ENCODE results near the gene RAPSN.

The RAPSN gene

DNA sequence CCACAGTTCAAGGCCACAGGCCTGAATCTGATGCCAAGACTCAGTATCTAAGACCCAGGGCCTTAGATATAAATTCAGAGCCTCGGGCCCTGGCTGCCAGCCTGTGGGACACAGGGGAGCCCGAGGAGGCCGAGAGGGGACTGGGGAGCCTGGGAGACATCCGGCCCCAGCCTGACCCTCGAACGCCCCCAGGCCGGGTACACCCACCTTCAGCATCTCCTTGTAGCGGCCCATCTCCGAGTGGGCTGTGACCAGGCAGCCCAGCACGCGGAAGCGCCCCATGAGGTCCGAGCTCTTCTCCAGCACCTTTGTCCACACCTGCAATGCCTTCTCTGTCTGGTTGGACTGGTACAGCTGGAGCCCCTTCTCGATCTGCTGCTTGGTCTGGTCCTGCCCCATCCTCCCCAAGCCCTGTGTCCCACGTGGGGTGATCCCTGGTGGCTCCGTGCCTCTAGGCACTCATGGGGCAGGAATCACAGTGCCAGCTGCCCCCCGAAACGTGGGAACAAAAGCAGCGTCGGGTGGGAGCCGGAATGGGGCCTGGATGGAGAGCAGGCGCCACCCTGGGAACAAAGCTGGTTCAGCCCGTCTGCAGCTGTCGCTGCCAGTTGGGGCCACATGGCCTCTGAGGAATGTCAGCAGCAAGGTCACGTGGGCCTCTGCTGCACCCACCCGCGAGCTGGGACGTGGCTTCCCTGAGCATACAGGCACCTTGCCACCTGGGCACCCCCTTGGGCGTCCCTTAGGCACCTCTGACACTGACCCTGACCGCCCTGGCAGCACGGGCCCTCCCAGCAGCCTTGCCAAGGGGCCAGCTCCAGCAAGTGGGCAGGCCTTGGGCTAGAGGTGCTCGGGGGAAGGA is at the start of gene RAPSN:
RAPSN (minus strand) TSS at position 571 of the 862 bp plus-strand sequence; CDS start at position 399, 172 bp downstream.
- no peak for DNase-seq

DNA sequence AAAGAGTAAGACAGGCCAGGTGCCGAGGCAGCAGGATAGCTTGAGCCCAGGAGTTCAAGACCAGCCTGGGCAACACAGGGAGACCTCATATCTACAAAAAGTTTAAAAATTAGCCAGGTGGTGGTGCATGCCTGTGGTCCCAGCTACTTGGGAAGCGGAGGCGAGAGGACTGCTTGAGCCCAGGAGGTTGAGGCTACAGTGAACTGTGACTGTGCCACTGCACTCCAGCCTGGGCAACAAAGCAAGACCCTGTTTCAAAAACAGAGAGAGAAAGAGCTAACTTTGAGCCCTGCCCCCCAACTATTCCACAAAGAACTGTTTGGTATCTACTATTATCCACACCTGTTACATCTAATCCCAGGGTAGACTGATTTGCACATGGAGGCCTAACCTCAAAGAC is 49.2 kb upstream of the RAPSN start:
- DNase-seq: no peak

DNA sequence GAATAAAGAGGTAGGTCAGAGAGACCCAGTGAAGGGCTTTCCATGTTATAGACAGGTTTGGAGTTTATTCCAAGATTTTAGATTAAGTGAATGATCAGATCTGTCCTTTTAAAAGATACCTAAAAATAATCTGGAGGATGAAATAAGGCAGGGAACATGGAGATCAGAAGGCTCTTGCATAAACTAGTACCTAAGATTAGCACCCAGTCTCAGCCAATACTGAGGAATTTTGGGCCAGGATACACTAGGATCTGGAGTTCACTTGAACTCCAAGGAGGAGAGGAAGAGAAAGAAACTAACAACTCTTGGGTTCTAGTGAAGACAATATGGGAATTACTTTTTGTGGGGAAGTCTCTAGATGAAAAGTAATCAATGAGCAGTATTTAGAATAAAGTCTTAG is 47.9 kb upstream of the RAPSN start:
- no peak for DNase-seq

DNA sequence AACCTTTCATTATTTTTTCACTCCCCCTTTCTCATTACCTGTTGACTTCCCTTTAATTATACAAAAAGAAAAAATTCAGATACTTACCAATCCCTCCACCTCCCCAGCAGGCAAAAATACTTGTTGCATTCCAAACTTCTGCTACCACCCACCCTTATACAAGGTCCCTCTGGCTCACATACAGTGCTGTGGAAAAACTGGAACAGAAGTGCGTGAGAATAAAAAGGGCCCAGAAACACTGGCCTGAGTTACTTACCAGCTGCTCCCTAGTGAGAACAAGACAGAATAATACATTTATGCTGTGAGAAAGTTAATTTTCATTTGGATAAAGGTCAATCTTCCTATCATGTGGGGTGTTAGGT is 46.9 kb upstream of the RAPSN start:
- no peak for DNase-seq

GRCh38 chr11:47495011-47495855 is 46.3 kb upstream of the RAPSN start:
- no peak for DNase-seq

DNA sequence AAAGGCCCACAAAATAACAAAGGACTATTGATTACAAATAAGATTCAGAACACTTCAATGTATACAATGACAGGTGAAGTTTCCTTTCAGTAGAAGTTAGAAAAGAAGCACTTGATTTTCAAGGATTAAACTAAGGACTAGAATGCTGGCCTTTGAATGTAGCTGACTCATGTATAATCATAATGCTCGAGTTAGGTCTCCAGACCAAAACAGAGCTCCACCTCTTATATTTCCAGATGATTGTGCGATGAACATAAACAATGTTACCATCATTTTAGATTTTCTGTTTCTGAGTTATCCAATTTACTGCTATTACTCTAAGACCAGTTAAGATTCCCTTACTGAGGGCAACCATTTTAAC is 40.4 kb upstream of the RAPSN start:
- no peak for DNase-seq

- no peak for DNase-seq
Observed at GRCh38 chr11:47488674-47489394, 39.9 kb upstream of the RAPSN start.

DNA sequence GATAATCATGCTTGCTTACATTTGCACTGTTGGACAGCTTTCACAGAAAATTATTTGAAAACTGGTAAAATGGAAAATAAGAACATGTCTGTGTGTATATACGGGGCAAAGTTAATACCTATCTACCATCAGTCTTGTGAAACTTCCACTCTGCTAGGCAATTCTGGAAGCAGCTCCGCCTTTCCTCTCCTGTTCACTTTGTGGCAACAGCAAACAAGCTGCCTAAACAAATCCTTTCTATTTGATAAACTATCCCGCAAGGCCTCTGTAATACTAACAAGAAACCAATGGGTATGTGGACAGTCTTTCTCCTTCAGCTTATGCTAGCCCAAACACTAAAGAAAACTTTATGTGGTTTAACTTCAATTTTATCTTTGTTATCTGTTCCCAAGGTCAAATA is 39.2 kb upstream of the RAPSN start:
- no peak for DNase-seq

GRCh38 chr11:47487421-47487820 is 38.5 kb upstream of the RAPSN start:
- no peak for DNase-seq

- no peak for DNase-seq
Observed at GRCh38 chr11:47485107-47485506, 36.2 kb upstream of the RAPSN start.

DNA sequence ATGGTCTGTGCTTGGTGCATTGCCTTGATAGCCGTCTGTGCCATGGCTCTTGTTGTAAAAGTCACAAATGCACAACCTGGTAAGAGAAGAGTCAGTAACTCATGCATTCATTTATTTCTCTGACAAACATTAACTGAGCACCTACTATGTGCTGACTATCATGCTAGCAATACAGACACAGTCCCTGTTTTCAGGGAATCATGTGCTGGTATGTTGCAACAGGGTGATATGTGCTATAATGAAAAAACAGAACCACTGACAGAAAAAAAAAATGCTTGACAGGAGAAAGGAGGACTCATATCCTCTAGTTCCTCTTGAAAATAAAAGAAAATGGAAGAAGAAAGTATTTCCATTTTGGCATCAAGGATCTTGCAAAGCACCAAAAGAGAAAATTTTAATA is 34.5 kb upstream of the RAPSN start:
- DNase-seq: no peak

DNA sequence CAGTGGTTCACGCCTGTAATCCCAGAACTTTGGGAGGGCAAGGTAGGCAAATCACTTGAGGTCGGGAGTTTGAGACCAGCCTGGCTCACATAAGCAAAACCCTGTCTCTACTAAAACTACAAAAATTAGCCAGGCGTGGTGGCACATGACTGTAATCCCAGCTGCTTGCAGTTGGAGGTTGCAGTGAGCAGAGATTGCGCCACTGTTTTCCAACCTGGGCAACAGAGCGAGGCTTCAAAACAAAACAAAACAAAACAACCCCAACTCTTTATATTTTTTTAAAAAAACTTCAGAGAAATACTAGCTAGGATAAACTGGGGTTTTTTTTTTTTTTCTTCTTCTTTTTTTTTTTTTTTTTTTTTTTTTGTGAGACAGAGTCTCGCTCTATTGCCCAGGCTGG is 31.8 kb upstream of the RAPSN start:
- DNase-seq: no peak

- DNase-seq: no peak
Observed at GRCh38 chr11:47478651-47479329, 29.9 kb upstream of the RAPSN start.

DNA sequence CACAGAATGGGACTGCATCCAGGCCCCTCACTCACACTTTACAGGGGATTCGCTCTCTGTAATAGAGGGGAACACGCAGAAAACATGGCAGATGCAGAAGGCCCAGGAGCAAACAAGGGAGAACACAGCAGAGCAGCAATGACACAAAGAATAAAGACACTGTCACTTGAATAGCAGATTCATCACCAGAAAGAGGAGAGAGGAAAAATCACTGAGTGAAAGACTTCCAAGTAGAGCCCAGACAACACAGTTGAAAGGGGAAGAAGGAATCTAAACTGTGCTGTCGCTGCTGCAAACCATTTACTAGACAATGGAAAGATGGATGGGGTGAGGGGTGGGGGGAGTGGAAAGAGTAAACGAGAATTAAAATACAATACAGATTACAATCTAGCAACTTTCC is 28.8 kb upstream of the RAPSN start:
- no peak for DNase-seq

GRCh38 chr11:47477323-47477722 is 28.4 kb upstream of the RAPSN start:
- no peak for DNase-seq

DNA sequence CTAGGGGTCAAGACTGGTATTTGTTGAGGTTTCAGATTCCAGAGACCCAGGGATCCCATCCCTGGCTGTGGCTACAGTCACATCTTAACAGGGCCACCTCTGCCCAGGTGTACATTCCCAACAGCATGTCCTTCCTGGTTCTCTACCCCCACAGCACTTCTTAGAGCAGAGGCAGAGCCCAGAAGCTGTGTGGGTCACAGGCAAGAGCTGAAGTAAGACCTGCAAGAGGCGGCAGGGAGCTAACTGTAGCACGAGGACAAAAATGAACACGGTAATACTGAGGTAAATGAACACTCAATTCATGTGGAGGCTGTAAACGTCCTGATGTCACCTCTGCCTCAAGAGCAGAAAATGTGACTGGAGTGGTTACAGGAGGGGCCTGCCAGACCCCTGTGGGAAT is 21.7 kb upstream of the RAPSN start:
- no peak for DNase-seq

DNA sequence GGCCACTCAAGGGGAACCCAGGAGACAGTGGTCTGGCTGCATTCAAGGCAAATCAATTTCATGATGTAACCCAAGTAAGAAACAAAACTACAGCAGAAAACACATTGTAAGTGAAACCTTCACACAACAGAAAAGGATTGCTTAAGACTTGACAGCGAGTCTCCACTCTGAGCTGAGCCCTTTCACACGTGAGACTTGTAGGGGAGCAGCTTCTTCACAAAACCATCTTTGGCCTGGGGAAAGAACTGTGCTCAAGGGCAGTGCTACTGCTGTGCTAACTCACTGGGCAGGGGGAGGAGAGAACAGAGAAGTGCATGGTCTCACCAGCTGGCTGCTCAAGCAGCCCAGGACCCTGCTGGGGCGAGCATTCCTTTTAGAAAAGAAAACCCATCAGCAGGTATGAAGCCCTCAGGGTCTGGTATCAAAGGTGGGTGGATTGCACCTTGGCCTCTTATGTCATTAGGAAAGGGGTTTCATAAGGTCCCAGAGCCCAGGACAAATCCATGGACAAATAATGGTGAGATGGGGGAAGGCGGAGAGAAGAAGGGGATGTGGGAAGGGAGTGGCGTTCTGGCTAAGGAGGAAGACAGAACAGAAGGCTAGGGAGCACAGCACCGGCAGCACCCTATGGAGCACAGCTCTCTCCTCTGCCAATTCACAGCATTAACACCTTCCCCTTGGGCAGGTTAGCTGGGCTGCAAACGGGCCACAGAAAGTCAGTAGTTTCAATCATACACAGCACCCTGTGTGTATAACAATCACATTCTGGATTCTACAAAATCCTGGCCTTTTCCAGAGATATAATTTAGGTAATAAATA is 20.6 kb upstream of the RAPSN start:
- no peak for DNase-seq

DNA sequence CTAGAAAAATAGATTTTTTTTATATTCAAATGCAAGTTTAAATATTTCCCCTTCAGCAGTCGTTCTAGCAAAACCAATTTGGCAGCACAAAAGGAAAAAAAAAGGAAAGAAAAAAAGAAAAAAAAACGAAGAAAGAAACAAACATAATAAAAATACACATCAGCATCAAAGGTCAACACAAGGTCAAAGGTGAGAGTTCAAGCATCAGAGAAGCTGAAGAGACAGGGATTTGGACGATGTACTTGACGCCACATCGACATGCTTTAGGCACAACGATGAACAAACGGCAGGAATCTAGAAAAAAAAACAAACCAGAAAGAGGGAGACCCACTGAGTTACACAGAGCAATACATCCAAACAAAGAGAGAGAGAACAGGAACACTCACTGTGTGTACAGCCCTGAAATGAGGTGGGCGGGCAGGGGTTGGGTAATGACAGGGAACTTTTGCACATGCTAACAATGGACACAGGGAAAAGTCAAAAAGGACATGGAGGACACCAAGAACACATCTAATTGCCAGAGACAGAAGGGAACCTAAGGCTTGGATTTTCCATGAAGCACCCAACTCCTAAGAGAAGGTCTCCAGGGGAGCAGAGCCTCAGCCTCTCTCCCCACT is 19.8 kb upstream of the RAPSN start:
- DNase-seq: no peak

DNA sequence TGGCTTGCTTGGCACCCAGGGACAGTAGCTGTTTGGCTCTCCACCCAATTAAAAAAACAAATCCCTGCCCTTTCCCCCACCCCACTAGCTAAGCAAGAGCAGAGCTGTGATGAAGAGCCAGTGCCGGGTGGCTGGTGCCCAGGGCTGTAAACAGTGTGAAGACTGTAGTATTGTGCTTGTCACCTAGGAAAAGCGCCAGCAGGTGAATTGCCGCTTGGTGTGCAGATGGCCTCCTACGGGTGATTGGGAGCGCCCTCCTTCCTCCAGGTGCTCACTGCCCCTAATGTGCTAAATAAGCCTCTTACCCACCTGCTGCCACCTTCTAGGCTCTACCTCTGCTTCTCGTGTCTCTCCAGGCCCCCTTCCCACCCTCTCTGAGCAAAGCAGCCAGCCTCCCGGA is 18.4 kb upstream of the RAPSN start:
- no peak for DNase-seq

GRCh38 chr11:47466701-47467250 is 17.8 kb upstream of the RAPSN start:
- DNase-seq: no peak

GRCh38 chr11:47466201-47466600 is 17.3 kb upstream of the RAPSN start:
- no peak for DNase-seq

All from stimulated activated naive CD4-positive, alpha-beta T cell (primary cell).